8988T (cell line): Measurements from ENCODE around the gene KATNB1.
"Not testable (repeated sequence)": the region's sequence is repeated elsewhere in the genome, so short reads cannot be mapped to it uniquely, and the experiment has no call there.

Source experiments
- DNase-seq: peaks from one replicate; pipeline ENCODE4 v3.0.0; 2011

KATNB1 gene

DNA sequence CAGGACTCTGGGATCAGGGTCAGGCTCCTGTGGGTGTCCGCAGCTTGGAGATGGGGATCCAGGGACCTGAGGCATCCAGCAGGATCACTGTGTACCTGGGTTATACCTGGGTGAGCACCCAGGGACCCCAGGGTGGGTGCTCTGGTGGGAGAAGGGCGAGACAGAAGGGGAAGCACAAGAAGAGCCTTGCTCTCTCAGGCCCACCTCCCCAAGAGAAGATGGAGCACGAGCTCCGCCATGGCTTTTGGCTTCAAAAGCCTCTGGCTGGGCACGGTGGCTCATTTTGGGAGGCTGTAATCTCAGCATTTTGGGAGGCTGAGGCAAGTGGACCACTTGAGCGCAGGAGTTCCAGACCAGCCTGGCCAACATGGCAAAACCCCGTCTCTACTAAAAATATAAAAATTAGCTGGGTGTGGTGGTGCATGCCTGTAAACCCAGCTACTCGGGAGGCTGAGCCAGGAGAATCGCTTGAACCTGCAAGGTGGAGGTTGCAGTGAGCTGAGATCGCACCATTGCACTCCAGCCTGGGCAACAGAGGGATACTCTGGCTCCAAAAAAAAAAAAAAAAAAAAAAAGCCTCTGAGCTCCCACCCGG, 32.1 kb upstream of the KATNB1 start:
- no peak for DNase-seq

DNA sequence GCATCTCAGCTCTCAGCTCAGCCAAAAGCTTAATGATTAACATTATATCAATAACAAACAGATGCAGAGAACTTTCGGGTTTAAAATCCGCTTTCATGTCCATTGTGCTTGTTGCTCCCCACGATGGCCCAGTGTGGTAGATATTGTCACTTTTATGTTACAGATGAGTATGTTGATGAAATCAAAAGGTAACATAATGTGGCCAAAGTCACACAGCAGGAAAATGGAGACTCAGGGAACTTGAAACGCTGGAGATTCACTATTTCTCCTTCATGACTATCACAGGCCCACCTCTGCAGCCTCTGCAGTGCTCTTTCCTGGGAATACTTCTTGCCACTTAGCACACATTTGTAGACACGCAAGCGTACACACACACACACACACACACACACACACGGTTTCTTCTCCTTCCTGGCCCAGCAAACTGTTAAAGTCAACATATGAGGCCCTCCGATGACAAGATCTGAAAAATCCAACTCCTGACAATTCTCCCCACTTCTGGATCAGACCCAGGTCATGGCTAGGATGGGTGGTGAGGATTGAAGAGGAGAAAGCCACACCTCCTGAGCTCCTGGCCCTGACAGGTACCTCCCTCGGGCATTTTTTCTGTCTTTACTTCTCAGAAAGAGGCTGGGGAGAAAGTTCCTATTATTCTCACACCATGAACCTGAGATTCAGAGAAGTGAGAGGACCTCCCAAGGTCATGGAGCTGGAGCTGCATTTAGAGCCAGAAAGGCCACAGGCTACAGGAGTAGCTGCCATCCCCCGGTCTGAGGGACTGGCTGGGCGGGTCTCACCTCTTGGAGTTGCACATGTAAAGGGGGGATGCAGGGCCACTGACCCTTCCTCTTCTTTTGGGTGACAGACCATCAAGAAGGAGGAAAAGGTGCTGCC, 31.3 kb upstream of the KATNB1 start:
- DNase-seq, result no peak

DNA sequence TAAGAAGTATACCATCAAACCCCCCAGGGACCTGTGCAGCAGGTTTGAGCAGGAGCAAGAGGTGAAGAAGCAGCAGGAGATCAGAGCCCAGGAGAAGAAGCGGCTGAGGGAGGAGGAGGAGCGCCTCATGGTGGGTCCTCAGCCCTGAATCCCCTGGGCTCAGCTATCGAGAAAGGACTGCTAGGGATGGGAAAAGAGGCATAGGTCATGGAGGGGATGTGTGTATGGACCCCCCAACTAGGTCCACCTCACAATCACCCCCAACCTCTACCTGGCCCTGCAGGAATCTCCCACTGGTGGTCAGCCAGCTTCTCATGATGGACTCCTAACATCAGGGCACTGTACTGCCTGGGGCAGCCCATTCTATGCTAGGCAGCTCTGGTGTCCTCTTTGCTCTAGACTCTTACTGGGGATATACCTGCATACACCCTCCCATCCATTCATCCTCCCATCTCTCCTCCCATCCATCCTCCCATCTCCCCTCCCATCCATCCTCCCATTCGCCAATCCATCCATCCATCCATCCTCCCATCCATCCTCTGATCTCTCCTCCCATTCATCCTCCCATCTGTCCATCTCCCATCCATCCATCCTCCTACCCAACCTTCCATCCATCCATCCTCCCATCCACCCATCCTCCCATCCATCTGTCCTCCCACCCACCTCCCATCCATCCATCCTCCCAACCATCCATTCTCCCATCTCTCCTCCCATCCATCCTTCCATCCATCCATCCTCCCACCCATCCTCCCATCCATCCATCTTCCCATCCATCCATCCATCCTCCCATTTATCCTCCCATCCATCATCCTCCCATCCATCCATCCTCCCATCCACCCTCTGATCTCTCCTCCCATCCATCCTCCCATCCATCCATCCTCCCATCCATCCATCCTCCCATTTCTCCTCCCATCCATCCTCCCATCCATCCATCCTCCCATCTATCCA, 30.4 kb upstream of the KATNB1 start:
- DNase-seq, result no peak

DNA sequence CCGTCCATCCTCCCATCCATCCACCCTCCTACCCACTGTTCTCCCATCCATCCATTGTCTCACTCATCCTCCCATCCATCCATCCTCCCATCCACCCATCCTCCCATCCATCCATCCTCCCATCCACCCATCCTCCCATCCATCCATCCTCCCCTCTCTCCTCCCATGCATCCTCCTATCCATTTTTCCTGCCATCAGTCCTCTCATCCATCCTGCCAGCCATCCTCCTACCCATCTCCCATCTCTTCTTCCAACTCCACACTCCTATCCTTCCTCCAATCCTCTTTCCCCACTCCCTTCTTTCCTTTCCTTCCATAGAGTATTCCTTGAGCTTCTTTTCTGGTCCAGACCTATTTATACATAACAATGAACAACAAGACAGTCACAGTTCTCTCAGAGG, 28.9 kb upstream of the KATNB1 start:
- no peak for DNase-seq

DNA sequence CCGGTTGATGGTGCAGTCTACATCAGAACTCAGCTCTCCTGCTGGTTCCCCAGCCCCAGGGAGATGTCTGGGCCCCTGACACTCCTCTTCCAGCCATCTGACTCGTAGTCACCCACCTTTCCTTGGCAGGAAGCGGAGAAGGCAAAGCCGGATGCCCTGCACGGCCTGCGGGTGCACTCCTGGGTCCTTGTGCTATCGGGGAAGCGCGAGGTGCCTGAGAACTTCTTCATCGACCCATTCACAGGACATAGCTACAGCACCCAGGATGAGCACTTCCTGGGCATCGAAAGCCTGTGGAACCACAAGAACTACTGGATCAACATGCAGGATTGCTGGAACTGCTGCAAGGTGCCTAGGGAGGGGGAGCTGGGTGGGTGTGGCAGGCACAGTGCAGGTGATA, 28.2 kb upstream of the KATNB1 start:
- DNase-seq, result no peak

DNA sequence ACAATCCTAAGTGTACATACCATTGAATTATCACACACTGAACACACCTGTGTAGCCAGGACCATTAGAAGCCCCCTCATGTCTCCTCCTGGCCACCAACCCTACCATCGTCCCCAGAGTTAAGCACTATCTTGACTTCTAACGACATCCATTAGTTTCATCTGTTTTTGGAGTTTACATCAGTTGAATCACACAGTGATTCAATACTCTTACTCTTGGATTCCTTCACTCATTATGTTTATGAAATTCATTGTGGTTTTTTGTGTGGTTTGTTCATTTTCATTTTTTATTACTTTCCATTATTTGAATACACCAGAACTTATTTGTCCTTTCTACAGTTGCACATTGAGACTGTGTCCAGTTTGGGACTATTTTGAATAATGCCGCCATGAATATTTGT, 27.4 kb upstream of the KATNB1 start:
- no peak for DNase-seq

DNA sequence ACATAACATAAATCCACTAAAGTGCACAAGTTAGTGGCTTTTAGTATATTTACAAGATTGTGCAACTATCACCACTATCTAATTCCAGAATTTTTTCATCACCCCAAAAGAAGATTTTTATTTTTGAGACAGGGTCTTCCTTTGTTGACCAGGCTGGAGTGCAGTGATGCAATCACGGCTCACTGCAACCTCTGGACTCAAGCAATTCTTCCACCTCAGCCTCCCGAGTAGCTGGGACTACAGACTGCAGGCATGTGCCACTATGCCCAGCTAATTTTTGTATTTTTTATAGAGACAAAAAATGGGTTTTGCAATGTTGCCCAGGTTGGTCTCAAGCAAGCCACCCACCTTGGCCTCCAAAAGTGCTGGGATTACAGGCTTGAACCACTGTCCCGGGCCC, 25.9 kb upstream of the KATNB1 start:
- DNase-seq, result no peak

DNA sequence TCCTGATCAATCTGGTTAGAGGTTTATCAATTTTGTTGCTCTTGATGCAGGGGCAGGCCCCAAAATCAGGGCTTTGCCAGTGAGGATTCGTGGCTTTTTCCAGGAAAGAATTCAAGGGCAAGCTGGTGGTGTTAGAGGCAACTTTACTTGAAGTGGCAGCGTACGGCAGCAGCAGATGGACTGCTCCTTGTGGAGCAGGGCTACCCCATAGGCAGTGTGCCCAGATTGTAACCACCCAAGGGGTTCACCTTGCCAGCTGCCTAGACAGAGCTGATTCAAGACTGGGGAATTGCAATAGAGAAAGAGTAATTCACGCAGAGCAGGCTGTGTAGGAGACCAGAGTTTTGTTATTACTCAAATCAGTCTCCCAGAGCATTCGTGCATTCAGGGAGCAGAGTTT, 24.2 kb upstream of the KATNB1 start:
- DNase-seq, result no peak

DNA sequence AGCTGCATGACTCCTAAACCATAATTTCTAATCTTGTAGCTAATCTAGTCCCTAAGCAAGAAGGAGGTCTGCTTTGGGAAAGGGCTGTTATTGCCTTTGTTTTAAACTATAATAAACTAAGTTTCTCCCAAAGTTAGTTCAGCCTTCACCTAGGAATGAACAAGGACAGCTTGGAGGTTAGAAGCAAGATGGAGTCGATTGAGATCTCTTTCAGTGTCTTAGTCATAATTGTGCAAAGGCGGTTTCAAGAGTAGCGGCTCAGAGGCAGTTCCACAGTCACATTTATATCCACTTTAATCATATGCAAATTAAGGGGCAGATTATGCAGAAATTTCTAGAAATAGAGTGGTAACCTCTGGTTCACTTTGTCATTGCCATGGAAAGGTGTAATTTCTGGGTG, 23.6 kb upstream of the KATNB1 start:
- no peak for DNase-seq

DNA sequence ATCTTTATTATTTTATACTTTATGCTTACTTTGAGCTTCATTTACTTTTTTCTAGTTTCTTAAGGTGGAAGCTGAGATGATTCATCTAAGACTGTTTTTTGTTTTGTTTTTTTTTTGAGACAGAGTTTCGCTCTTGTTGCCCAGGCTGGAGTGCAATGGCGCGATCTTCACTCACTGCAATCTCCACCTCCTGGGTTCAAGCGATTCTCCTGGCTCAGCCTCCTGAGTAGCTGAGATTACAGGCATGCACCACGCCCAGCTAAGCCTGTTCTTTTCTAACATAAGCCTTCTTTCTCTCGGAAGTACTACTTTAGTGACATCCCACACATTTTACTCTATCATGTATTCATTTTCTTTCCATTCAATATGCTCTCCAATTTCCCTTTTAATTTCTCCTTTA, 23.0 kb upstream of the KATNB1 start:
- DNase-seq, result not testable (repeated sequence)

DNA sequence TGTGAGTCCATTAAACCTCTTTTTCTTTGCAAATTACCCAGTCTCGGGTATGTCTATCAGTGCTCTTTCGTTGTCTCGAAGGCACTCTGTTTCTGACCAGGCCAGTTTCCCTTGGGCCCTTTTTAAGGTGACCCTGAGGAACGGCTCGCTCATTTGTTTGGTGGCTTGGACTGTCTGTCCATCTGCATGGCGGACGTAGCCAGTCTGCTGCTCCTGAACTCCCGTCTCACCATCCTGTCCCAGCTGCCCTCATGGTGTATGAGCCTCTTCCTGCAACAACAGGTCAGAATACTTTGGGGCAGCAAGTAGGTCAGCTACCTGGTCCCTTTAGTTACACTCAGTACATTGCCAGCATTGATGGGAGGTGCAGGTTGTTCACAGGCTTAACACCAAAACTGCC, 22.0 kb upstream of the KATNB1 start:
- no peak for DNase-seq

DNA sequence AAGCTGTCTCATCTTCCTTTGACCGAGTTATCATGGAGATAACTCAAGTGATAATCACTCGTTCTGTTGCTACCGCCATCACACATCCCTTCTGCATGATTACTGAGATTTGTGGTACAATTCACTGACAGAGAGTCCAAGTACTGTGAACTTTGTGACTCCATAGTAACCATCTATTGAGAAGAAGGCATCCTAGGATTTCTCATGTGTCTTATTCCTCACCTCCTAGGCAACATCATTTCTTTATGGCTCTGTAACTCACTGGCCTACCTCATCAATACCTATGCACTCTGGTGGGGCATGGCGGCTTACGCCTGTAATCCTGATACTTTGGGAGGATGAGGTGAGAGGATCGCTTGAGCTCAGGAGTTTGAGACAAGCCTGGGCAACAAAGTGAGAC, 21.5 kb upstream of the KATNB1 start:
- no peak for DNase-seq

DNA sequence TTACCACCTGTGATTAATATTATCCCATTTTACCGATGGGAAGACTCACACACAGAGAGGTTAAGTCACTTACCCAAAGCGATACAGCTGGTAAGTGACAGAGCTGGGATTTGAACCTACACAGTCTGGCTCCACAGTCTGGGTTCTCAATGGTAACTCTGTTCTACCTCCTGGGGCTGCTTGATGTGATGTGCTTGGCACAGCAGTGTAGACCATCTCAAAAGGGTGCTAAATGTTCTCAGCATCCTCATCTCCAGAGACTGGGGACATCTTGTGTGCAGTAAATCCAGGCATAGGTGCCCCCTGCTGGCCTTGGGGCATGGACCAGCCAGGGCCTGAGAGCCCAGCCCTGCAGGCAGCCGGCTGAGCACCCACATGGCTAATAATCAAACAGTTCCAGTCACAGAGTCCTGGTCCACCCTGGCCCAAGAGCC, 15.4 kb upstream of the KATNB1 start:
- peak; percentile 72 for DNase-seq

DNA sequence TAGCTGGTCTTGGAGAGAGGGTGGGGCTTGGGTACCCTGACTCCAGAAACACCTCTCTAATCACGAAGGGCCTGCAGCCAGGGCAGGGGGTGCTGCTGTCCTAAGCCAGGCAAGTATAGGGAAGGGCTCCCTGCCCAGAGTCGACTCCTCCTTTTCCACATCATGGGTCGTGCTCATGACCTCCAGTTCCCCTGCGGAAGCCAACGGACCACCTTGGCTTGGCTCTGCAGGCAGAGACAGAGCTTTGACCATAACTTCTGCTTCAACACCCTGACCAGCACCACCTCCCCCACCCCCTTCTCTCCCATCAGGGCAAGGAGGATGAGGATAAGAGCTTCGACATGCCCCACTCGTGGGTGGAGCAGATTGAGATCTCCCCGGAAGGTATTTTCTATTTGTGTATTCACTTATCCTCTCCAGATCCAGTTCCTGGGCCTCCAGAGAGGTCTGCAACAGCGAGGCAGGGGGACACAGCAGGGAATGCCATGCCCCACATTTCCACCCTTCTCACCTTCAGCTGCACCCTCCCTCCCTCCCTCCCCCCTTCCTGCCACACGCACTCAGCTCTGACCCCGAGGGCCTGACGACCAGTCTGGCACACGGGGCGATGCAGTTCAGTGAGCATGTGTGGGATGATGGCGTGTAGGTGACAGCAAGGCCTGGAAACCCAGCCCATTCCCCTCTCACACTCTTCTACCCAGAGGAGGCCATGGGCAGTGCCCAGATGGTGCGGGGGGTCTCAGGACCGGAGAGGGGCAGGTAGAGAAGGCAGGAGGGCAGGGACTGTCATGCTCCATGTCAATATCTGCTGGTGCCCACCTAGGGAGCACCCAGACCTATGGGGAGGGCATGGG, 14.0 kb upstream of the KATNB1 start:
- no peak for DNase-seq

DNA sequence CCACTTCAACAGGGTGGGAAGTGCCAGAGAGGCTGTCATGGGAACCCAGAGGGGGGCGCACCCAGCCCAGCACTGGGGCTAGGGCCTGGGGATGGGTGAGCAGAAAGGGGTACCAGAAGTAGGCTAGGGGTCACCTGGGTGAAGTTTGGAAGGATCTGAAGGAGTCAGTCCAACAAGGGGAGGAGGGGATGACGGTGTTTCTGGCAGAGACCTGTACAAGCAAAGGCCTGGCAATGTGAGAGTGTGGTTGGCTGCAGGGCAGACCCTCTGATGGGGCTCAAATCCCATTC, 13.4 kb upstream of the KATNB1 start:
- DNase-seq, result no peak

DNA sequence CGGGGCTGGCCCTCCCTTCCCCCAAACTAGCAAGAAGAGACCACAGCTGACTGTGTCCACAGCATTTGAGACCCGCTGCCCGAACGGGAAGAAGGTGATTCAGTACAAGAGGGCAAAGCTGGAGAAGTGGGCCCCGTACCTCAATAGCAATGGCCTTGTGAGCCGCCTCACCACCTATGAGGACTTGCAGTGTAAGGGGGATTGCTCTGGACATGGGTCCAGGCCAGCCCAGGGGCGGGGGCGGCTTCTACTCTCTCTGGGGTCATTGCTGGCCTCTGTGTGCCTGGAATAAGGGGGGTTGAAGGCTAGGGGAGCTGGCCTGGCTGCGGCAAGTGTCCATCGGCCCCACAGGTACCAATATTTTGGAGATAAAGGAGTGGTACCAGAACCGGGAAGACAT, 12.9 kb upstream of the KATNB1 start:
- DNase-seq, result no peak

DNA sequence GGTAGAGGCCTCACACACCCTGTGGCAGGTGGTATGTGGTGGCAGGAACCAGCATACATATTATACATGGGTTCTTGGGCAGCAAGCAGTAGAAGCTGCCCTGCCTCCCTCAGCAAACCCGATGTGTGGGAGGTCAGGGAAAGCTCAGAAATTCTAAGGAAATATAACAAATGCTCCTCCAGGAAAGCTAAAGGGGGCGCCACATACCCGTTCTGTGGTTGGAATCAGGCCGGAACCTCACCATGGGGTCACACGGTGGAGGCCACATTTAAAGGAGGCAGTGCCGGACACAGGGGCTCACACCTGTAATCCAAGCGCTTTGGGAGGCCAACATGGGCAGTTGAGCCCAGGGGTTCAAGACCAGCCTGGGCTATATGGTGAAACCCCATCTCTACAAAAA, 12.4 kb upstream of the KATNB1 start:
- peak; percentile 50 for DNase-seq

DNA sequence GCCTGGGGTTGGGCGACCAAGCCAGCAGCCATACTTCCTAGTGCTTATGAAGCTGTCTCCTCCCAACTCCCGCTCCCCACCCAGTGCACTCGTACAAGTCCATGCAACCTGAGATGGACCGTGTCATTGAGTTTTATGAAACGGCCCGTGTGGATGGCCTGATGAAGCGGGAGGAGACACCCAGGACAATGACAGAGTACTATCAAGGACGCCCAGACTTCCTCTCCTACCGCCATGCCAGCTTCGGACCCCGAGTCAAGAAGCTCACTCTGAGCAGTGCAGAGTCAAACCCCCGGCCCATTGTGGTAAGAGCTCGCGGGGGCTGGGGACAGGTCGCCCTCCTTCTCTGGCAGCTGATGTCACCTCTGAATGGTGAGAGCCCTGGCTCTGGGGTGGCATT, 11.0 kb upstream of the KATNB1 start:
- DNase-seq, result no peak

DNA sequence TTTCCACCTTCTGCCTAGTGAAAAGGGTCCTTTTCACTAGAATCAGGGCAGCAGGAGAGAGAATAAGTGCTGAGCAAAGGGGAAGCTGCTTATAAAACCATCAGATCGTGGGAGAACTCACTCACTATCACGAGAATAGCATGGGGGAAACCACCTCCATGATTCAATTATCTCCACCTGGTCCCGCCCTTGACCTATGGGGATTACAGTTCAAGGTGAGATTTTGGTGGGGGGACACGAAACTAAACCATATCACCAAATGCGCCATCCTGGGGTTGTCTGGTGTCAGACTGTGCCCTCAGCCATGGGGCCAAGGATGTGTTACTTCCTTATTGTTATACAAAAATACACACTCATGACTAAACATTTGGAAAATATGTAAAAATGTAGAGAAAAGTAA, 10.4 kb upstream of the KATNB1 start:
- DNase-seq, result no peak

DNA sequence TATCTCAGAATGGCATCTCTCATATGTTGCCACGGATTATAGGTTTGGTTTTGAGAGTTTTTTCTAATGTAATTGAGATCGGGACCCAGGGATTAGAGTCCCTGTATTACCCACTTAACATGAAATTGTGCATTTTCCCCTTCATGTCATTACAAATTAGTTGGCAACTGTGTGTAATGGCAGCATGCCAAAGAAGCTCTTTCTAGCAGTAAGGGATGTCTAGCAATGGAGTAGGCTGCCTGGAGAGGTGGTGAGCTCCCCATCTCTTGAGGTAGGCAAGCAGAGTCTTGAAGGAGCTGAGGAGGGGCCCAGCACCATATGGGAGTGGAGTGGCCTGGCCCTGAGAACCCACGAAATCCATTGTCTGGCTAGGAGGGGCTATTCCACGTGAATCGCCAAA, 10.0 kb upstream of the KATNB1 start:
- DNase-seq, result no peak

DNA sequence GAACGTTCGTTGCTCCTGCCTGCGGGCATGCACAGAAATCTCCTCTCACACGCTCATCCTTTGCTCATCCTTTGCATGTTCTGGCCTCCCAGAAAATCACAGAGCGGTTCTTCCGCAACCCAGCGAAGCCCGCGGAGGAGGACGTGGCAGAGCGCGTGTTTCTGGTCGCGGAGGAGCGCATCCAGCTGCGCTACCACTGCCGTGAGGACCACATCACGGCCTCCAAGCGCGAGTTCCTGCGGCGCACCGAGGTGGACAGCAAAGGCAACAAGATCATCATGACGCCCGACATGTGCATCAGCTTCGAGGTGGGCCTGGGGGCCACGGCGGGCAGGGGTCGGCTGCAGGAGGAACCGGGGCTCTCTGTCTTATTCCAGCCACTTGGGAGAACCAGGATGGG, 9.6 kb upstream of the KATNB1 start:
- no peak for DNase-seq

DNA sequence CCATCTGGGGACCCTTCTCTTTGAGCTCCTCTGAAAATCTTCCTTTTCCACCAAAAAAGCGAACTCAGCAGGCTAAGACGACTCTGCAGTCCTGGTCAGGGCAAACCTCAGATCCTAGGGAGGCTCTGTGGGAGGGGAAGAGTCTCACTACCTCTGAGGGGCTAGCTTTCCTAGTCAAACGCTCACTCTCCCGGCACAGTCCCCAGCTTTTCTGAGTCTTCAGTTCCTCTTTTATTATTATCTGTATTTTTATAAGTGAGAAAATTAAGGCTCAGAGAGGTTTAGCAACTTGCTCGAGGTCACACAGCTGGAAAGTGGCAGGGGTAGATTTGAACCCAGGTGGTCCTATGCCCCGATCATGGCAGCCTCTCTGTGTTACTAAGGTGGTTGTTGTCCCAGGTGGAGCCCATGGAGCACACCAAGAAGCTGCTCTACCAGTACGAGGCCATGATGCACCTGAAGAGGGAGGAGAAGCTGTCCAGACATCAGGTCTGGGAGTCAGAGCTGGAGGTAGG, 9.1 kb upstream of the KATNB1 start:
- no peak for DNase-seq

DNA sequence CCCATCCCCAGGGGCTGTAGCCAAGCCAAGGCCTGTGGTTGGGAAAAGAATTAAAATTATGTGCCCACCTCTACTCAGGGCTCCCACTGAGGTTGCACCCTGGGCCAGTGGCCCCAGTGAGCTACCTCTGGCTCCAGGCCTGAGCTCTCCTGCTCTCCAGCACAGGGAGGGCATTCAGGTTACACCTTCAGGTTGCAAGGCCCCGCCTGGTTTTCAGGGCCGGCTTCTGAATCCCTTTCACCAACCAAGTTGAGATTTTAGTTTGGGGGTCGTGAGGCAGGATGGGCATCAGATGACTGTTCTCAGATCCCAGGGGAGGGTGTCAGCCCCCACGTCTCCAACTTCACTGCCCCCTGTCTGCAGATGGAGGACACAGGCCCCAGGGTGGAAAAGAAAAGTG, 8.0 kb upstream of the KATNB1 start:
- peak; percentile 14 for DNase-seq
